GM23248 (cell line): ENCODE results near the gene TRMU.

ENCODE experiments used
- EZH2 ChIP-seq: fragments of 200-600 bp; sonication (generic); IDR thresholded peaks from 2 replicates; pipeline ENCODE4 v1.6.1; 2018; ENCODE audit warnings: antibody characterized with exemption, mild to moderate bottlenecking; ENCODE audit not compliant: insufficient read depth, poor library complexity, severe bottlenecking
- EZH2phosphoT487 ChIP-seq: fragments of 200-600 bp; sonication (generic); IDR thresholded peaks from 2 replicates; pipeline ENCODE4 v1.6.1; 2018; ENCODE audit warnings: antibody characterized with exemption, moderate library complexity, mild to moderate bottlenecking, low read depth; ENCODE audit not compliant: insufficient read depth

DNA sequence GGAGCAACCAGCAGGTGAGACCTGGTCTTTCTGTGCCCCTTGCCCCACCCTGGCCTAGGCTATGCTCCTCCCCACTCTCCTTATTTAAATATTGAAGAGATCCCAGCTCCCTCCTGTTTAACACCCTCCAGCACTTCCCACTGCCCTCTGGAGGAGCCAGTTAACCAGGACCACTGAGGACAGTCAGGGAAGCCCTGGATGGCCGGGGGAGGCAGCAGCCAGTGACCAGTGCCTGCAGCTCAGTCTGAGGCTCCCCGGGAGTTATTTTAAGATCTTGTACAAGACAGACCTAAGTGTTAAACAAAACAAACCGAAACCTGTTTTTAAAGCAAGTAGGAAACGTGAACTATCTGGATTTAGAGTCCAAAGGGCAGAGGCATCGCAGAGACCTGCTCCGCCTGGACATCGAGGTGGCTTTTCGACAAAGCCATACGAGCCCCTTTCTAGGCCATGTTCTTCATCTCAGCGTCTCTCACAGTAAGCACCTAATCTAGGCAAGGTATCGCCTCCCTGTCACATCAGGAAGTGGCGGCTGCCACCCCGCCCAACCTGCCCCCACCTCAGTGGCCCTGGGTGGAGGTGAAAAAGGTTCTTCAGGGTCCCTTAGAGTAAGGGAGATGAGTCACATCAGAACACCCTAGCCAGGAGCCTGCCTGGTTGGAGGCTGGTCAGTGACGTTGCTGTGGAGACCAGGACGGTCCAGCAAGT, 35.2 kb downstream of the TRMU start:
- no peak for TF ChIP-seq EZH2
- TF ChIP-seq EZH2phosphoT487: no peak
